Neural crest cell (in vitro differentiated cells): ENCODE results near the gene SUOX. TPM values are rescaled to one million over a fixed set of nuclear protein-coding genes. Genes with fewer than 3 reads are reported as not detected.

Experiments
- DNase-seq: peaks from one replicate; pipeline ENCODE4 v3.0.0; 2021; ENCODE audit warnings: low read depth, mixed read lengths, low spot score
- H3K27ac Mint-ChIP-seq: one replicate; pipeline ENCODE4 v1.8.0; 2021; ENCODE audit warnings: mild to moderate bottlenecking, mixed read lengths; ENCODE audit not compliant: unreplicated experiment
- H3K27me3 Mint-ChIP-seq: 2 replicates; pipeline ENCODE4 v1.8.0; 2021; ENCODE audit warnings: low read depth, mild to moderate bottlenecking, mixed read lengths
- H3K36me3 Mint-ChIP-seq: 2 replicates; pipeline ENCODE4 v1.8.0; 2021; ENCODE audit warnings: low read depth, mild to moderate bottlenecking, mixed read lengths
- H3K4me1 Mint-ChIP-seq: 2 replicates; pipeline ENCODE4 v1.8.0; 2021; ENCODE audit warnings: mixed read lengths
- H3K4me3 Mint-ChIP-seq: one replicate; pipeline ENCODE4 v1.8.0; 2021; ENCODE audit warnings: mild to moderate bottlenecking, mixed read lengths
- H3K9me3 Mint-ChIP-seq: 2 replicates; pipeline ENCODE4 v1.8.0; 2021; ENCODE audit warnings: mixed read lengths
- total RNA-seq: library from RNA; stranded (reverse); gene quantifications from 2 replicates; pipeline ENCODE4 v1.2.1, GENCODE V29; 2021
- TF ChIP-seq, protein P1 (sequence below): fragments of 200-600 bp; sonication (generic); conservative IDR thresholded peaks from 2 replicates; pipeline ENCODE4 v1.5.0; 2021; ENCODE audit warnings: antibody characterized with exemption, mild to moderate bottlenecking

The SUOX gene
- total RNA-seq, 1 donor from 2014 or later = 30.4 TPM

DNA sequence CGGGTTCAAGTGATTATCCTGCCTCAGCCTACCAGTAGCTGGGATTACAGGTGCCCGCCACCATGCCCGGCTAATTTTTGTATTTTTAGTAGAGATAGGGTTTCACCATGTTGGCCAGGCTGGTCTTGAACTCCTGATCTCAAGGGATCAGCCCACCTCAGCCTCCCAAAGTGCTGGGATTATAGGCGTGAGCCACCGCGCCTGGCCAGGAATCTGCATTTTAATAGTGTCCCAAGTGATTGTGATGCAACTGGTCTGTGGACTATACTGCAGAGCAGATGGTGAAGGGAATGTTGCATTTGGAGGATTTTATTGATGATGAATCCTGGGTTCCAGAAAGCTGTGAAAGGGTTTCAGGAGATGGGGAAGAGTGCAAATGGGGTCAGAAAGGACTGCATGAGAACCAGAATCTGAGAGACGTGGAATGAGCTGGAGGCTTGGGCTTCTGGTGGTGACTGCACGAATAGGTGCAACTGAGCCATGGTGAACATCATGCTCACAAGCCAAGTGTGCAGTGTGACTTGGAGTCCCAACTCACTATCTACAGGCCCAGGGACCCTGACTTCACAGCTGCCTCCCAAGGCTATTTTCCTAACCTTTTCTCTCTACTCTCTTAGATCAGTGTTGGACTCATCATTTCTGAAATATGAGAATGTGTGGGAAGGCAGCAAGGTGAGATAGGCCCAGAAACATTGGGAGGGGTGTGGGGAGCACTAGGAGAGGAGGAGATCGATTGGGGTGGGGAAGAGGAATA, 49.1 kb downstream of the SUOX start:
- Mint-ChIP-seq H3K9me3 (no peaks in the 10 kb centered on the region), H3K4me3 (peak overlapping the region; percentile 36), H3K27ac (peak overlapping the region; percentile 86), H3K36me3 (peaks cover 12% of the 10 kb centered on the region), H3K4me1 (peaks cover 23% of the 10 kb centered on the region), H3K27me3 (no peaks in the 10 kb centered on the region)
- TF ChIP-seq, protein P1, sequence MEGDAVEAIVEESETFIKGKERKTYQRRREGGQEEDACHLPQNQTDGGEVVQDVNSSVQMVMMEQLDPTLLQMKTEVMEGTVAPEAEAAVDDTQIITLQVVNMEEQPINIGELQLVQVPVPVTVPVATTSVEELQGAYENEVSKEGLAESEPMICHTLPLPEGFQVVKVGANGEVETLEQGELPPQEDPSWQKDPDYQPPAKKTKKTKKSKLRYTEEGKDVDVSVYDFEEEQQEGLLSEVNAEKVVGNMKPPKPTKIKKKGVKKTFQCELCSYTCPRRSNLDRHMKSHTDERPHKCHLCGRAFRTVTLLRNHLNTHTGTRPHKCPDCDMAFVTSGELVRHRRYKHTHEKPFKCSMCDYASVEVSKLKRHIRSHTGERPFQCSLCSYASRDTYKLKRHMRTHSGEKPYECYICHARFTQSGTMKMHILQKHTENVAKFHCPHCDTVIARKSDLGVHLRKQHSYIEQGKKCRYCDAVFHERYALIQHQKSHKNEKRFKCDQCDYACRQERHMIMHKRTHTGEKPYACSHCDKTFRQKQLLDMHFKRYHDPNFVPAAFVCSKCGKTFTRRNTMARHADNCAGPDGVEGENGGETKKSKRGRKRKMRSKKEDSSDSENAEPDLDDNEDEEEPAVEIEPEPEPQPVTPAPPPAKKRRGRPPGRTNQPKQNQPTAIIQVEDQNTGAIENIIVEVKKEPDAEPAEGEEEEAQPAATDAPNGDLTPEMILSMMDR = no peak
- DNase-seq = no peak

DNA sequence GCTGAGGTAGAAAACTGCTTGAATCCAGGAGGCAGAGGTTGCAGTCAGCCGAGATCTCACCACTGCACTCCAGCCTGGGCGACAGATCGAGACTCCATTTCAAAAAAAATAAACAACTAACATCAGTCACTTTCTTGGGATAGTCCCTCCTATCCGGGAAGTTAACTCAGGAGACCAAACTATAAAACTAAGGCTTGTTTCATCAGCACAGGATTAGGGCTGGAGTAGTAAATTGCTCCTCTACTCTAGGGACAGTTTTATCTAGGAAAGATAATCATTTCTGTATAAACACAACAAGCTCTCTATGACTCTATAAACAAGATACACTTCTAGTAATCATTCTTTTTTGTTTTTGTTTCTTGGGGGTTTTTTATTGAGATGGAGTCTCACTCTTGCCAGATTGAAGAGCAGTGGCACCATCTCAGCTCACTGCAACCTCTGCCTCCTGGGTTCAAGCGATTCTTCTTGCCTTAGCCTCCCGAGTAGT, 56.4 kb downstream of the SUOX start:
- H3K36me3 Mint-ChIP-seq = no peaks in the 10 kb centered on the region
- H3K27me3 Mint-ChIP-seq = no peaks in the 10 kb centered on the region
- H3K9me3 Mint-ChIP-seq = no peaks in the 10 kb centered on the region
- TF ChIP-seq, protein P1 = no peak
- DNase-seq = no peak
- no peak overlapping the region for H3K4me3 Mint-ChIP-seq
- H3K4me1 Mint-ChIP-seq = no peaks in the 10 kb centered on the region
- no peak overlapping the region for H3K27ac Mint-ChIP-seq

Other genes starting within 250 kb of the SUOX start
- gene SARNP, start 179.6 kb upstream of the SUOX start, total RNA-seq = 121 and 123 TPM in 2 replicates
- 32.6 and 33.3 TPM in 2 replicates for gene ORMDL2, start 179.2 kb upstream of the SUOX start, total RNA-seq
- 35.3 and 40.3 TPM in 2 replicates for gene DNAJC14, start 167.7 kb upstream of the SUOX start, total RNA-seq
- not detected in 2 replicates for gene MMP19, start 154.3 kb upstream of the SUOX start, total RNA-seq
- gene PYM1, start 69.4 kb upstream of the SUOX start, total RNA-seq = 54.0 and 56.8 TPM in 2 replicates
- gene DGKA, start 66.1 kb upstream of the SUOX start, total RNA-seq = 17.1 and 18.8 TPM in 2 replicates
- 36.9 and 39.9 TPM in 2 replicates for gene PMEL, start 31.2 kb upstream of the SUOX start, total RNA-seq
- gene CDK2, start 30.4 kb upstream of the SUOX start, total RNA-seq = 125 TPM in 2 replicates
- 86.5 and 97.3 TPM in 2 replicates for gene RAB5B, start 23.2 kb upstream of the SUOX start, total RNA-seq
- gene IKZF4, start 23.8 kb downstream of the SUOX start, total RNA-seq = 42.3 and 45.5 TPM in 2 replicates
- gene RPS26, start 44.6 kb downstream of the SUOX start, total RNA-seq = 32.3 and 43.1 TPM in 2 replicates
- gene ERBB3, start 82.9 kb downstream of the SUOX start, total RNA-seq = 144 and 152 TPM in 2 replicates
- gene PA2G4, start 107.3 kb downstream of the SUOX start, total RNA-seq = 201 and 213 TPM in 2 replicates
- 4,478 and 4,582 TPM in 2 replicates for gene RPL41, start 119.4 kb downstream of the SUOX start, total RNA-seq
- 19.1 and 19.3 TPM in 2 replicates for gene ZC3H10, start 121.0 kb downstream of the SUOX start, total RNA-seq
- 118 and 121 TPM in 2 replicates for gene ESYT1, start 131.0 kb downstream of the SUOX start, total RNA-seq
- 178 and 189 TPM in 2 replicates for gene MYL6B, start 155.3 kb downstream of the SUOX start, total RNA-seq
- gene MYL6, start 161.1 kb downstream of the SUOX start, total RNA-seq = 924 TPM in 2 replicates
- gene SMARCC2, start 192.2 kb downstream of the SUOX start, total RNA-seq = 164 and 172 TPM in 2 replicates
- 48.3 and 48.6 TPM in 2 replicates for gene RNF41, start 224.6 kb downstream of the SUOX start, total RNA-seq
- 71.8 and 75.7 TPM in 2 replicates for gene NABP2, start 227.1 kb downstream of the SUOX start, total RNA-seq
- gene SLC39A5, start 232.8 kb downstream of the SUOX start, total RNA-seq = 0.65 and 1.0 TPM in 2 replicates